Activated T-cell treated with anti-CD3 and anti-CD28 coated beads, Interleukin-2, amount 50 U/mL, for 72 hours (primary cell): ENCODE data around the gene MTARC1. TPM values are rescaled to one million over a fixed set of nuclear protein-coding genes. Genes with fewer than 3 reads are reported as not detected.

Experiments used
- ATAC-seq, 2 donors: fragments of 150-1000 bp; cut with Tn5 transposase; replicated peaks in 1 of 2; 2 replicates each; pipeline ENCODE4 v1.10.0; 2021; ENCODE audit warnings: moderate library complexity in 2 of 2, mild to moderate bottlenecking in 1 of 2
- DNase-seq, 2 donors: peaks; one replicate each; pipeline ENCODE4 v3.0.0; 2021 to 2022; ENCODE audit warnings: mixed read lengths in 1 of 2
- H3K27ac Mint-ChIP-seq: one replicate; pipeline ENCODE4 v1.8.0; 2022; ENCODE audit warnings: mild to moderate bottlenecking, moderate library complexity, mixed read lengths
- H3K27me3 Mint-ChIP-seq: one replicate; pipeline ENCODE4 v1.8.0; 2022; ENCODE audit warnings: low read depth, mixed read lengths
- H3K36me3 Mint-ChIP-seq, 2 donors: one replicate each; pipeline ENCODE4 v1.8.0; 2022; ENCODE audit warnings: mixed read lengths in 2 of 2, mild to moderate bottlenecking in 1 of 2; ENCODE audit not compliant: insufficient read depth in 2 of 2
- H3K4me1 Mint-ChIP-seq: one replicate; pipeline ENCODE4 v1.8.0; 2022; ENCODE audit warnings: low read depth, mixed read lengths
- H3K4me3 Mint-ChIP-seq, 2 donors: one replicate each; pipeline ENCODE4 v1.8.0; 2022; ENCODE audit warnings: mild to moderate bottlenecking in 2 of 2, mixed read lengths in 2 of 2, moderate library complexity in 2 of 2
- H3K9me3 Mint-ChIP-seq, 2 donors: one replicate each; pipeline ENCODE4 v1.8.0; 2022; ENCODE audit warnings: mixed read lengths in 2 of 2
- total RNA-seq, 2 donors: library from RNA; stranded (reverse); gene quantifications; one replicate each; pipeline ENCODE4 v1.2.3, GENCODE V29; 2022

Gene MTARC1
- total RNA-seq = not detected

GRCh38 chr1:220786337-220787068, at the start of gene MTARC1:
MTARC1 (plus strand) TSS chr1:220786913; CDS start chr1:220786945, 32 bp downstream.
- peak; percentile 55 to 57 for ATAC-seq
- Mint-ChIP-seq H3K4me3 (peak within 1 kb of the TSS; percentile 49 to 70), H3K9me3 (no peaks in the 10 kb centered on the region), H3K27ac (no peak within 1 kb of the TSS), H3K36me3 (no peaks in the 10 kb centered on the region), H3K4me1 (peaks cover under 1% of the 10 kb centered on the region), H3K27me3 (peaks cover 45% of the 10 kb centered on the region)
- peak in 1 of 2 donors; percentile 3 for DNase-seq

GRCh38 chr1:220741349-220741748, 45.4 kb upstream of the MTARC1 start:
- no peak for DNase-seq
- Mint-ChIP-seq H3K4me1 (no peaks in the 10 kb centered on the region), H3K36me3 (no peaks in the 10 kb centered on the region), H3K9me3 (no peaks in the 10 kb centered on the region), H3K27me3 (peaks cover 19% of the 10 kb centered on the region), H3K4me3 (no peak overlapping the region), H3K27ac (no peak overlapping the region)
- no peak for ATAC-seq

- Mint-ChIP-seq H3K9me3 (no peaks in the 10 kb centered on the region), H3K27me3 (peaks cover 24% of the 10 kb centered on the region), H3K4me3 (no peak overlapping the region), H3K36me3 (no peaks in the 10 kb centered on the region), H3K4me1 (no peaks in the 10 kb centered on the region), H3K27ac (no peak overlapping the region)
- no peak for DNase-seq
- no peak for ATAC-seq
Measured at GRCh38 chr1:220741825-220742224, 44.9 kb upstream of the MTARC1 start.

GRCh38 chr1:220742520-220742919, 44.2 kb upstream of the MTARC1 start:
- Mint-ChIP-seq H3K4me3 (no peak overlapping the region), H3K4me1 (no peaks in the 10 kb centered on the region), H3K27me3 (peaks cover 31% of the 10 kb centered on the region), H3K36me3 (no peaks in the 10 kb centered on the region), H3K27ac (no peak overlapping the region), H3K9me3 (no peaks in the 10 kb centered on the region)
- DNase-seq (no peak), ATAC-seq (no peak)

DNA sequence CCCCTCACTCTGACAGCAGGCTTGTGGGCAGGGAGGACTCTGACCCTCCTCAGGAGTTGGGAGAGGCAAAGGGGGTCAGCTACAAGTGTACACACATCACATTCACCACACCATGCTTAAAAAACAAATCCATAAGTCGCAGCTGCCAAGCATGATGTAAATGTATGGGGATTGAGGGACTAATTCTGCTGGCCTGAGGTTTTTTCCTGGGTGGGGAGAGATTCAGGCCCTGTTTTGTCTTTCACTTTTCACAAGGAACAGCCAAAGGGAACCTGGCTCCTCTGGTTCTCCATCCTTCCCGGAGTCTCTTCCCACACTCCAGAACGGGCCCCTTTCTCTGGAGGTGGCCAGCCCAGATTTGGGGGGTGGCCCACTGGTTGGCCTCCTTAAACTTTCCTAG, 39.9 kb upstream of the MTARC1 start:
- no peak for DNase-seq
- no peak overlapping the region for H3K27ac Mint-ChIP-seq
- H3K4me1 Mint-ChIP-seq = no peaks in the 10 kb centered on the region
- H3K4me3 Mint-ChIP-seq = no peak overlapping the region
- no peaks in the 10 kb centered on the region for H3K9me3 Mint-ChIP-seq
- ATAC-seq = no peak
- peaks cover 50% of the 10 kb centered on the region for H3K27me3 Mint-ChIP-seq
- no peaks in the 10 kb centered on the region for H3K36me3 Mint-ChIP-seq

DNA sequence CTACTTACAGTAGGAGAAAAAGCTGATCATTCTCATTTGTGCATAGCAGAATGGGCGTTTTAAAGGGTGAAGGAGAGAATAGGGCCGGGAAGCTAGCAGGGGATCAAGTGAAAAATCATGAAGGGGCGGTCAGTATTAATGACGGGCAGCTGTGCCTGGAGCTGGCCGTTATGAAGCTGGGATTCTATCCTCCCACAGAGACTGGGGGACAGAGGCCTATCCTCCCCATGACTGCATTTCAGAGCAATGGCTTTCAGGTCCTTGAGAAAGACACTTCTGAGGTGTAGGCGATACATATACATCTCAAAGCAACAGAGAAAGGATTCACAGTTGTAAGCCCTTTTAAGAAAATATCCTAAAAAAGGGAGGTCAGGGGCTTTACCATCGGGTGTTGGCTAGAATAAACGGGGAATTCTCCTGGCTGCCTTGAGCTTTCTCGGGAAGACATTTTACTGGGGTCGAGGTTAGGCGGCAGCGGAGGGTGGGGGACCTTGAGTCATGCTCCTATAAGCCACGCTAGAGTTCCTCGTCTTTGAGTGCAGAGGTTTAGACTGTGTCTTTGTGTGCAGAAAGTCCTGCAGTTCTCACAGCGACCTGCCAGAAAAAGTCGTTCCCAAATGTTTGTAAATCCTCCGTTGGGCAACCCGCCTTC, 39.1 kb upstream of the MTARC1 start:
- DNase-seq (no peak), ATAC-seq (no peak)
- Mint-ChIP-seq H3K27ac (no peak overlapping the region), H3K4me3 (peak overlapping the region; percentile 69 to 75), H3K36me3 (no peaks in the 10 kb centered on the region), H3K4me1 (no peaks in the 10 kb centered on the region), H3K27me3 (peaks cover 57% of the 10 kb centered on the region), H3K9me3 (no peaks in the 10 kb centered on the region)

DNA sequence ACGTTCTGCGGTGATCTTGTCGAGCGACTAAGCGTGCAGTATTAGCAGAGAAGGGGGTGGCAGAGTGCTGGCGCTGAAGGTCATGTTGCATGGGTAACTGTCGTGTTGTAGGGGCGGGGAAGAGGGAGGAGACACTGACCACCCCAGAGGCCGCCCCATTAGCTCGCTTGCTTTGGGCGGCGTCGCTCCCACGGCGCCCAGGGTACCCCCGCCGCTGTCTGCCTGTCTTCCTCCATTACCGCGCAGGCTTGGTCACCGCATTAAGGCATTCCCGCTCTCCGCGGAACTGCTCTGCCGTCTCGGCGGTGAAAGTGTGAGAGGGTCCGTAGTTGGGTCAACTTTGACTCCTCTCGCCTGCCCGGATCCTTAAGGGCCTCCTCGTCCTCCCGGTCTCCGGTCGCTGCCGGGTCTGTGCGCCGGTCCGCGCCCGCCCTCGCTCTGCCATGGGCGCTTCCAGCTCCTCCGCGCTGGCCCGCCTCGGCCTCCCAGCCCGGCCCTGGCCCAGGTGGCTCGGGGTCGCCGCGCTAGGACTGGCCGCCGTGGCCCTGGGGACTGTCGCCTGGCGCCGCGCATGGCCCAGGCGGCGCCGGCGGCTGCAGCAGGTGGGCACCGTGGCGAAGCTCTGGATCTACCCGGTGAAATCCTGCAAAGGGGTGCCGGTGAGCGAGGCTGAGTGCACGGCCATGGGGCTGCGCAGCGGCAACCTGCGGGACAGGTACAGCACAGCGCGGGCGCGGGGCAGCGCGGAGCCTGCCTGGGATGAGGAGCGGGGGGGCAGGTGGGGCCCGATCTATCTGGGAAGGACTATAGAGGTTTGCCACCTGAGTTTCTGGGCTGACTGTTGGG, 38.4 kb upstream of the MTARC1 start, which contains the start of gene MTARC2:
Gene MTARC2 (plus strand): TSS at position 234 of the 846 bp plus-strand sequence. CDS start 210 bp downstream, at position 444.
- DNase-seq = peak; percentile 11 to 13
- Mint-ChIP-seq H3K27me3 (peaks cover 57% of the 10 kb centered on the region), H3K4me1 (no peaks in the 10 kb centered on the region), H3K27ac (no peak within 1 kb of the TSS), H3K4me3 (peak within 1 kb of the TSS; percentile 69 to 75), H3K36me3 (no peaks in the 10 kb centered on the region), H3K9me3 (no peaks in the 10 kb centered on the region)
- peak; percentile 70 to 73 for ATAC-seq

DNA sequence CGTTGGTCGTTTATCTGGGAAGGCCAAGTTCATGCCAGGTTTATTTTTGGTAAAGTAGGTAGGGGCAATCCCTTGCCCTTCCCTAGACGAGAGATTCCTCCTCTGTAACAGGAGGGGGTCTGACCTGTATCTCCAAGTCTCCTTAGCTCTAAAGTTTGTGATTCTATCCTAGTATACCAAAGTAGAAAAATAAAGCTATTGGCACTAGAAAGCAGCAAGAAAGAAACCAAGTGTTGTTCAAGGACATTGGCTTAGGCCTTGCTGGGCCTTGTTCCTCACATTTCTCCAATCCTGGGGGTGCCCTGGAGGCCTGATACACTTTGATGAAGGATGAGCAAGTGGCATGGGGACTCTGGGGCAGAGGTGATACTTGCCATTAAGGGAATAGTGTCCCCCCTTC, 37.8 kb upstream of the MTARC1 start:
- DNase-seq (no peak), ATAC-seq (no peak)
- H3K27ac Mint-ChIP-seq = no peak overlapping the region
- peak overlapping the region; percentile 69 to 75 for H3K4me3 Mint-ChIP-seq
- H3K36me3 Mint-ChIP-seq = no peaks in the 10 kb centered on the region
- no peaks in the 10 kb centered on the region for H3K4me1 Mint-ChIP-seq
- H3K9me3 Mint-ChIP-seq = no peaks in the 10 kb centered on the region
- H3K27me3 Mint-ChIP-seq = peaks cover 57% of the 10 kb centered on the region

- H3K4me3 Mint-ChIP-seq = no peak overlapping the region
- H3K27me3 Mint-ChIP-seq = peaks cover 59% of the 10 kb centered on the region
- no peaks in the 10 kb centered on the region for H3K4me1 Mint-ChIP-seq
- H3K9me3 Mint-ChIP-seq = no peaks in the 10 kb centered on the region
- ATAC-seq = no peak
- no peaks in the 10 kb centered on the region for H3K36me3 Mint-ChIP-seq
- no peak overlapping the region for H3K27ac Mint-ChIP-seq
- no peak for DNase-seq
Measured at GRCh38 chr1:220750131-220750515, 36.6 kb upstream of the MTARC1 start.

GRCh38 chr1:220751111-220751510, 35.6 kb upstream of the MTARC1 start:
- no peak overlapping the region for H3K27ac Mint-ChIP-seq

GRCh38 chr1:220754212-220754917, 32.3 kb upstream of the MTARC1 start:
- no peak for DNase-seq
- no peaks in the 10 kb centered on the region for H3K4me1 Mint-ChIP-seq
- no peak overlapping the region for H3K4me3 Mint-ChIP-seq
- H3K27ac Mint-ChIP-seq = no peak overlapping the region
- peaks cover 34% of the 10 kb centered on the region for H3K27me3 Mint-ChIP-seq
- H3K36me3 Mint-ChIP-seq = no peaks in the 10 kb centered on the region
- no peaks in the 10 kb centered on the region for H3K9me3 Mint-ChIP-seq
- ATAC-seq = no peak

More at GRCh38 chr1:220751111-220751510, 35.6 kb upstream of the MTARC1 start:
- Mint-ChIP-seq H3K36me3 (no peaks in the 10 kb centered on the region), H3K4me1 (no peaks in the 10 kb centered on the region), H3K9me3 (no peaks in the 10 kb centered on the region), H3K4me3 (no peak overlapping the region), H3K27me3 (peaks cover 57% of the 10 kb centered on the region)
- DNase-seq = no peak
- ATAC-seq = no peak

GRCh38 chr1:220754918-220755295, 31.8 kb upstream of the MTARC1 start:
- no peaks in the 10 kb centered on the region for H3K4me1 Mint-ChIP-seq
- peaks cover 33% of the 10 kb centered on the region for H3K27me3 Mint-ChIP-seq
- ATAC-seq = no peak
- no peak overlapping the region for H3K27ac Mint-ChIP-seq
- no peaks in the 10 kb centered on the region for H3K36me3 Mint-ChIP-seq
- no peak for DNase-seq
- no peak overlapping the region for H3K4me3 Mint-ChIP-seq
- H3K9me3 Mint-ChIP-seq = no peaks in the 10 kb centered on the region
